Tibial nerve (tissue), 4 donors: ENCODE data around the gene SLC6A2. TPM values are rescaled to one million over a fixed set of nuclear protein-coding genes. Genes with fewer than 3 reads are reported as not detected.
A peak's percentile ranks its signal among the peaks of the same experiment; 100 is the strongest.

Source experiments
- DNase-seq, 2 donors: peaks; one replicate each; pipeline ENCODE4 v3.0.0-alpha.2; 2019; ENCODE audit warnings: low spot score in 2 of 2
- H3K27ac ChIP-seq, 4 donors: fragments of 200-600 bp; sonication (generic) in 3 of 4; one replicate each; pipeline ENCODE4 v1.5.1; 2017 to 2019; ENCODE audit warnings: mild to moderate bottlenecking in 1 of 4
- H3K27me3 ChIP-seq, 2 donors: fragments of 200-600 bp; sonication (generic) in 1 of 2; one replicate each; pipeline versions ENCODE4 v1.5.1 to v1.6.0; 2017 to 2019
- H3K36me3 ChIP-seq, 3 donors: fragments of 200-600 bp; sonication (generic); one replicate each; pipeline ENCODE4 v1.5.1; 2018 to 2019
- H3K4me1 ChIP-seq, 4 donors: fragments of 200-600 bp; sonication (generic) in 3 of 4; one replicate each; pipeline ENCODE4 v1.5.1; 2017 to 2019
- H3K4me3 ChIP-seq, 4 donors: fragments of 200-600 bp; sonication (generic) in 3 of 4; one replicate each; pipeline ENCODE4 v1.5.1; 2017 to 2019; ENCODE audit warnings: mild to moderate bottlenecking in 1 of 4, moderate library complexity in 1 of 4
- H3K9me3 ChIP-seq, 4 donors: fragments of 200-600 bp; sonication (generic) in 3 of 4; one replicate each; pipeline ENCODE4 v1.5.1; 2017 to 2019
- CTCF ChIP-seq, 5 experiments: fragments of 200-600 bp in 3 of 5; fragments of 450-650 bp in 2 of 5; sonication (generic) in 3 of 5; IDR thresholded peaks; one replicate each; pipeline ENCODE4 v1.5.1; 2016 to 2019; ENCODE audit warnings: antibody characterized with exemption in 5 of 5, mild to moderate bottlenecking in 3 of 5, moderate library complexity in 2 of 5
- EP300 ChIP-seq, 2 donors: sonication (generic); formaldehyde crosslinking; IDR thresholded peaks; one replicate each; pipeline ENCODE4 v1.6.1; 2017; ENCODE audit warnings: antibody characterized with exemption in 2 of 2, mild to moderate bottlenecking in 1 of 2
- POLR2A ChIP-seq, 2 donors: fragments of 450-650 bp; IDR thresholded peaks; one replicate each; pipeline ENCODE4 v1.6.1; 2017; ENCODE audit warnings: antibody characterized with exemption in 2 of 2, mild to moderate bottlenecking in 2 of 2, moderate library complexity in 2 of 2
- WGBS, 2 donors: methylation state at CpG; one replicate each; pipeline ENCODE4 v1.1.5; 2018; 5-methylcytosine and 5-hydroxymethylcytosine counted together
- total RNA-seq, 4 donors: library from RNA; depleted of rRNA; stranded (reverse); fragments of >200 nt; gene quantifications; one replicate each; pipeline ENCODE4 v1.1.0, GENCODE V29; 2016

SLC6A2 gene
- total RNA-seq, 4 donors from 2014 or later: 0.22 to 0.59 (median 0.30) TPM; not detected in 1

- no peak for TF ChIP-seq EP300 (IDR thresholded peaks at IDR 0.05)
- no peak for TF ChIP-seq CTCF (IDR thresholded peaks at IDR 0.05)
- TF ChIP-seq POLR2A (IDR thresholded peaks at IDR 0.05): no peak
- Histone ChIP-seq H3K4me3 (peak overlapping the region in 1 of 4 donors; percentile 35), H3K27ac (no peak overlapping the region), H3K9me3 (no peaks in the 10 kb centered on the region), H3K36me3 (no peaks in the 10 kb centered on the region), H3K27me3 (peaks cover 0 to 48% of the 10 kb centered on the region in 2 donors), H3K4me1 (peaks cover 0 to 20% (median 0%) of the 10 kb centered on the region in 4 donors)
- WGBS, 2 donors: 8 to 14% methylated on average over 22 to 26 of the region's 37 CpGs
- no peak for DNase-seq
Observed at GRCh38 chr16:55656691-55657092, 904 bp downstream of the SLC6A2 start.

DNA sequence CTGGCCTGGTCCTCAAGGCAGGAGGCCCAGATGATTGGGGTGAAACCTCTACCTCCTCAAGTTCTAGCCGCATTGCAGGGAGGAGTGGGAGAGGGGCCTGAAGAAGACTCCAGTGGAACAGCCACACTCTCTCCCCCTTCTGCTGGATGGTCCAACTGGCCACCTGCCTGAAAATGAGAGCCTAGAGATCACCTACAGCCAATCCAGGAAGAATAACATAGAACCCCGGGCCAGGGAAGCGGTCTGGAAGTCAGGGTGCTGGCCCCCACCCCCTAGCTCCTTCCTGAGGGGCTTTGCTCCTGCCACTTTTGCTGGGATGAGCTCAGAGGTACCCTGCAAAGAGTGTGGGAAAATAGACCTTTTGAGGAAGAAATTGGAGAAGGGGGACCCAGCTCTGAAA, 1.8 kb downstream of the SLC6A2 start:
- no peak for DNase-seq
- Histone ChIP-seq H3K36me3 (no peaks in the 10 kb centered on the region), H3K27ac (no peak overlapping the region), H3K9me3 (no peaks in the 10 kb centered on the region), H3K27me3 (peaks cover 0 to 45% of the 10 kb centered on the region in 2 donors), H3K4me1 (peaks cover 0 to 29% (median 0%) of the 10 kb centered on the region in 4 donors), H3K4me3 (no peak overlapping the region)
- WGBS, 2 donors: 79 to 96% methylated on average over 3 of the region's 3 CpGs
- TF ChIP-seq CTCF (IDR thresholded peaks at IDR 0.05) (no peak), EP300 (IDR thresholded peaks at IDR 0.05) (no peak), POLR2A (IDR thresholded peaks at IDR 0.05) (no peak)

GRCh38 chr16:55658898-55659420, 3.2 kb downstream of the SLC6A2 start:
- WGBS, 2 donors: 62 to 65% methylated on average over 7 of the region's 7 CpGs
- DNase-seq: no peak
- peaks cover 0 to 37% of the 10 kb centered on the region in 2 donors for H3K27me3 ChIP-seq
- TF ChIP-seq EP300 (IDR thresholded peaks at IDR 0.05): no peak
- no peak for TF ChIP-seq POLR2A (IDR thresholded peaks at IDR 0.05)
- no peak for TF ChIP-seq CTCF (IDR thresholded peaks at IDR 0.05)
- H3K4me3 ChIP-seq: no peak overlapping the region
- H3K27ac ChIP-seq: no peak overlapping the region
- no peaks in the 10 kb centered on the region for H3K9me3 ChIP-seq
- H3K36me3 ChIP-seq: no peaks in the 10 kb centered on the region
- H3K4me1 ChIP-seq: peaks cover 0 to 32% (median 0%) of the 10 kb centered on the region in 4 donors

GRCh38 chr16:55660026-55660425, 4.2 kb downstream of the SLC6A2 start:
- no peak for TF ChIP-seq EP300 (IDR thresholded peaks at IDR 0.05)
- no peak for TF ChIP-seq POLR2A (IDR thresholded peaks at IDR 0.05)
- no peak for TF ChIP-seq CTCF (IDR thresholded peaks at IDR 0.05)
- no peaks in the 10 kb centered on the region for H3K9me3 ChIP-seq
- no peak overlapping the region for H3K27ac ChIP-seq
- H3K36me3 ChIP-seq: no peaks in the 10 kb centered on the region
- WGBS, 2 donors: 74 to 76% methylated on average over 1 of the region's 1 CpG
- peaks cover 0 to 32% (median 0%) of the 10 kb centered on the region in 4 donors for H3K4me1 ChIP-seq
- no peak overlapping the region for H3K4me3 ChIP-seq
- peaks cover 0 to 26% of the 10 kb centered on the region in 2 donors for H3K27me3 ChIP-seq
- no peak for DNase-seq

DNA sequence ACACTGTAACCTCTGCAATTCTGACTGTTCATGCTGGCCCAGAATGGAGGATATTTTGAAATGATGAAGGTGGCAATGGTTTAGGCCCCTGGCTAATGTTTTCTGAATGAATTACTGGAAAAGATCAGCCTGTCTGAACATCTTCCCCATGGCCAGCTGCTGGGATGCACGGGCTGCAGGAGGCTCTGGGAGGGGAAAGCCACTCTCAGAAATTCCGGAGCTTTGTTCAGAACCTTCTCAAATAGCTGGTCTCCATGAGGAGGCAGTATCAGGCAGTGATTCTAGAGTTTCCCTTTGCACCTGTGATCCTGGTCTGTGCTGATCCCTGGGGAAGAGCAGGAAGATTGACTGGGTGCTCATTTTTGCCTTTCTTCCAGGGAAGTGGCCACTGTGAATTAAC, 5.0 kb downstream of the SLC6A2 start:
- TF ChIP-seq CTCF (IDR thresholded peaks at IDR 0.05) (no peak), EP300 (IDR thresholded peaks at IDR 0.05) (no peak), POLR2A (IDR thresholded peaks at IDR 0.05) (no peak)
- 40 to 68% methylated on average over 2 of the region's 2 CpGs for WGBS, 2 donors
- peaks cover 0 to 18% of the 10 kb centered on the region in 2 donors for H3K27me3 ChIP-seq
- no peaks in the 10 kb centered on the region for H3K9me3 ChIP-seq
- DNase-seq: no peak
- H3K27ac ChIP-seq: no peak overlapping the region
- H3K4me3 ChIP-seq: no peak overlapping the region
- H3K36me3 ChIP-seq: no peaks in the 10 kb centered on the region
- H3K4me1 ChIP-seq: peaks cover 0 to 26% (median 0%) of the 10 kb centered on the region in 4 donors
